ENCODE results near the gene CFAP410. TPM values are rescaled to one million over a fixed set of nuclear protein-coding genes. Genes with fewer than 3 reads are reported as not detected.

CFAP410 gene
- total and polyA plus RNA-seq, 2 of the 8 experiments (the other 6 are each of a cell fraction or from before 2014, with no cell fraction given) = 10.6 to 12.0 TPM

GRCh38 chr21:44378646-44379514 lies 39.7 kb upstream of the CFAP410 start (continued):
- TF ChIP-seq NRF1 (IDR thresholded peaks at IDR 0.05; ENCODE audit: low read depth, low read length) (no peak), TAF7 (optimal IDR thresholded peaks at IDR 0.05; ENCODE audit: borderline replicate concordance, low read depth, low read length) (no peak), GTF2F1 (IDR thresholded peaks at IDR 0.05; ENCODE audit: borderline replicate concordance, low read depth, low read length) (no peak), HDAC2 (IDR thresholded peaks at IDR 0.05; ENCODE audit: borderline replicate concordance in 1 of 2, low read depth in 2 of 2, low read length in 2 of 2) (no peak), TCF12 (IDR thresholded peaks at IDR 0.05; ENCODE audit: low read depth, low read length) (no peak), RAD21 (IDR thresholded peaks at IDR 0.05 in 1 of 2, conservative IDR thresholded peaks at IDR 0.05 in 1 of 2; ENCODE audit: low read depth in 2 of 2, low read length in 2 of 2) (no peak), ATF2 (IDR thresholded peaks at IDR 0.05; ENCODE audit: low read length) (no peak)

Measured in H1 (cell line).